HG03108 (cell line): Measurements from ENCODE around the gene TSPAN31.

Experiments used
- ATAC-seq: cut with Tn5 transposase; IDR thresholded peaks from one replicate; pipeline ENCODE4 v1.9.1; 2021; ENCODE audit warnings: moderate library complexity; ENCODE audit not compliant: unreplicated experiment

Gene TSPAN31

GRCh38 chr12:57735198-57735855, 9.5 kb upstream of the TSPAN31 start:
- ATAC-seq = no peak

- no peak for ATAC-seq
Observed at GRCh38 chr12:57735952-57736740, 8.7 kb upstream of the TSPAN31 start.

- no peak for ATAC-seq
Observed at GRCh38 chr12:57736741-57737466, 7.9 kb upstream of the TSPAN31 start.

GRCh38 chr12:57737467-57738460, 7.1 kb upstream of the TSPAN31 start:
- no peak for ATAC-seq

- ATAC-seq = no peak
Observed at GRCh38 chr12:57738661-57739237, 6.1 kb upstream of the TSPAN31 start, which contains the start of gene AGAP2. Gene AGAP2 (minus strand): TSS chr12:57738742. CDS start chr12:57738246, 496 bp downstream.

GRCh38 chr12:57739387-57739786, 5.5 kb upstream of the TSPAN31 start:
- ATAC-seq = no peak

GRCh38 chr12:57739914-57740538, 4.8 kb upstream of the TSPAN31 start:
- no peak for ATAC-seq

GRCh38 chr12:57740656-57741412, 4.0 kb upstream of the TSPAN31 start:
- peak; percentile 45 for ATAC-seq

- ATAC-seq = no peak
Observed at GRCh38 chr12:57741413-57741789, 3.4 kb upstream of the TSPAN31 start.

- ATAC-seq = peak; percentile 63
Observed at GRCh38 chr12:57741844-57742738, 2.7 kb upstream of the TSPAN31 start.

- no peak for ATAC-seq
Observed at GRCh38 chr12:57743769-57744168, 1.1 kb upstream of the TSPAN31 start.

GRCh38 chr12:57744194-57744776, 554 bp upstream of the TSPAN31 start:
- ATAC-seq = peak; percentile 16

GRCh38 chr12:57745485-57745881, 644 bp downstream of the TSPAN31 start:
- no peak for ATAC-seq

GRCh38 chr12:57746025-57746424, 1.2 kb downstream of the TSPAN31 start:
- no peak for ATAC-seq

GRCh38 chr12:57749061-57749460, 4.2 kb downstream of the TSPAN31 start:
- no peak for ATAC-seq

- ATAC-seq = no peak
Observed at GRCh38 chr12:57750561-57751431, 6.0 kb downstream of the TSPAN31 start.

- no peak for ATAC-seq
Observed at GRCh38 chr12:57751432-57751787, 6.6 kb downstream of the TSPAN31 start.
